Hair follicle dermal papilla cell (primary cell): ENCODE measurements around the gene ATF3. TPM values are rescaled to one million over a fixed set of nuclear protein-coding genes. Genes with fewer than 3 reads are reported as not detected.

Experiments
- total RNA-seq: library from RNA; depleted of rRNA; stranded (reverse); fragments of >200 nt; gene quantifications from 2 replicates; pipeline ENCODE4 v1.2.3, GENCODE V29; 2012

Gene ATF3
- total RNA-seq, result 9.1 and 10.4 TPM in 2 replicates

GRCh38 chr1:212608392-212608958 lies at the start of gene ATF3:
TSS of gene ATF3 (plus strand) at chr1:212608761. CDS start at chr1:212615022, 6,261 bp downstream.

Other genes starting within 250 kb of the ATF3 start
- 4.6 and 8.4 TPM in 2 replicates for gene PACC1, start 193.9 kb upstream of the ATF3 start, total RNA-seq
- 34.6 and 45.1 TPM in 2 replicates for gene NENF, start 175.8 kb upstream of the ATF3 start, total RNA-seq
- gene BATF3, start 91.1 kb downstream of the ATF3 start, total RNA-seq, result 1.1 and 1.8 TPM in 2 replicates
- gene NSL1, start 183.0 kb downstream of the ATF3 start, total RNA-seq, result 21.6 and 24.7 TPM in 2 replicates
- gene TATDN3, start 183.1 kb downstream of the ATF3 start, total RNA-seq, result 11.7 and 13.5 TPM in 2 replicates
- not detected in 2 replicates for gene SPATA45, start 238.9 kb downstream of the ATF3 start, total RNA-seq
- 4.3 and 8.4 TPM in 2 replicates for gene FLVCR1, start 249.5 kb downstream of the ATF3 start, total RNA-seq